K562 (cell line): ENCODE data around the gene PRPF8. TPM values are rescaled to one million over a fixed set of nuclear protein-coding genes. Genes with fewer than 3 reads are reported as not detected.

Source experiments
- ARID1B ChIP-seq: fragments of 450-650 bp; IDR thresholded peaks from 2 replicates; pipeline ENCODE4 v1.6.1; 2016; ENCODE audit warnings: antibody characterized with exemption, mild to moderate bottlenecking, inconsistent platforms
- CBX5 ChIP-seq: IDR thresholded peaks from 2 replicates; pipeline ENCODE4 v1.6.1; 2014; ENCODE audit warnings: low read depth, borderline replicate concordance
- CHCHD3 ChIP-seq: fragments of 250-450 bp; sonication (Bioruptor Pico); IDR thresholded peaks from 2 replicates; pipeline ENCODE4 v2.1.2; 2022; ENCODE audit warnings: mild to moderate bottlenecking
- CSDE1 ChIP-seq, 2 experiments: fragments of 450-650 bp; IDR thresholded peaks; 2 replicates each; pipeline ENCODE4 v1.6.1; 2016; ENCODE audit warnings: mild to moderate bottlenecking in 1 of 2
- CTBP1 ChIP-seq: fragments of 450-650 bp; IDR thresholded peaks from 2 replicates; pipeline ENCODE4 v1.6.1; 2016; ENCODE audit warnings: borderline replicate concordance
- ETV5 ChIP-seq: sonication (generic); formaldehyde crosslinking; IDR thresholded peaks from 2 replicates; pipeline ENCODE4 v1.4.0; 2020; ENCODE audit warnings: low read depth, mild to moderate bottlenecking, missing genetic modification reagents
- FOXP1 ChIP-seq: sonication (generic); formaldehyde crosslinking; IDR thresholded peaks from 2 replicates; pipeline ENCODE4 v1.8.0; 2022; ENCODE audit warnings: mild to moderate bottlenecking, missing genetic modification reagents
- GABPB1 ChIP-seq: sonication (generic); formaldehyde crosslinking; IDR thresholded peaks from 2 replicates; pipeline ENCODE4 v1.8.0; 2022; ENCODE audit warnings: mild to moderate bottlenecking, missing genetic modification reagents
- POLR2B ChIP-seq: fragments of 450-650 bp; IDR thresholded peaks from 2 replicates; pipeline ENCODE4 v1.6.1; 2018; ENCODE audit warnings: low read depth; ENCODE audit not compliant: partially characterized antibody
- RNF2 ChIP-seq: sonication (generic); IDR thresholded peaks from 2 replicates; pipeline ENCODE4 v1.6.1; 2016
- ZNF232 ChIP-seq: sonication (generic); formaldehyde crosslinking; IDR thresholded peaks from 2 replicates; pipeline ENCODE4 v1.8.0; 2022; ENCODE audit warnings: mild to moderate bottlenecking, missing genetic modification reagents
- polyA plus RNA-seq, 8 experiments: library from polyadenylated mRNA; depleted of rRNA in 4 of 8; stranded (reverse) in 5 of 8; unstranded in 3 of 8; fragments of >200 nt; fragmentation: Nextera tagmentation in 2 of 8; fragmentation: Illumina TruSeq in 1 of 8; extraction: Ambion mirVana in 2 of 8; extraction: Trizol in 1 of 8; gene quantifications; 2 replicates each; pipeline versions ENCODE4 v1.2.1 to v1.2.3, GENCODE V29; 2011 to 2014; ENCODE audit warnings: inconsistent platforms in 1 of 8, missing spikeins in 1 of 8
- total RNA-seq, 7 experiments: library from RNA; depleted of rRNA in 6 of 7; stranded (reverse); fragments of >200 nt in 6 of 7; fragmentation: Illumina TruSeq in 2 of 7; extraction: Trizol in 2 of 7; gene quantifications; 2 replicates each; pipeline versions ENCODE4 v1.2.1 to v1.2.3, GENCODE V29; 2011 to 2021; ENCODE audit warnings: low replicate concordance in 1 of 7
- TF ChIP-seq, protein P1 (sequence below): fragments of 150-350 bp; conservative IDR thresholded peaks from 2 replicates; pipeline ENCODE4 v1.6.1; 2014; ENCODE audit warnings: low read length
- TF ChIP-seq, protein P2 (sequence below): fragments of 250-450 bp; sonication (Bioruptor Pico); IDR thresholded peaks from 2 replicates; pipeline ENCODE4 v1.5.0; 2021; ENCODE audit warnings: mild to moderate bottlenecking, borderline replicate concordance
- TF ChIP-seq, protein P3 (sequence below): fragments of 250-450 bp; sonication (Bioruptor Pico); IDR thresholded peaks from 2 replicates; pipeline ENCODE4 v1.5.0; 2020; ENCODE audit warnings: mild to moderate bottlenecking, borderline replicate concordance
- TF ChIP-seq, protein P4 (sequence below): fragments of 250-450 bp; sonication (Bioruptor Pico); IDR thresholded peaks from 2 replicates; pipeline ENCODE4 v1.4.0; 2020; ENCODE audit warnings: mild to moderate bottlenecking, moderate library complexity
- TF ChIP-seq, protein P5 (sequence below): sonication (generic); formaldehyde crosslinking; IDR thresholded peaks from 2 replicates; pipeline ENCODE4 v1.8.1; 2023; ENCODE audit warnings: mild to moderate bottlenecking, missing genetic modification reagents

PRPF8 gene
- total and polyA plus RNA-seq, 9 of the 15 experiments (the other 6 are each of a cell fraction or from before 2014, with no cell fraction given): 64.3 to 294 (median 85.9) TPM

DNA sequence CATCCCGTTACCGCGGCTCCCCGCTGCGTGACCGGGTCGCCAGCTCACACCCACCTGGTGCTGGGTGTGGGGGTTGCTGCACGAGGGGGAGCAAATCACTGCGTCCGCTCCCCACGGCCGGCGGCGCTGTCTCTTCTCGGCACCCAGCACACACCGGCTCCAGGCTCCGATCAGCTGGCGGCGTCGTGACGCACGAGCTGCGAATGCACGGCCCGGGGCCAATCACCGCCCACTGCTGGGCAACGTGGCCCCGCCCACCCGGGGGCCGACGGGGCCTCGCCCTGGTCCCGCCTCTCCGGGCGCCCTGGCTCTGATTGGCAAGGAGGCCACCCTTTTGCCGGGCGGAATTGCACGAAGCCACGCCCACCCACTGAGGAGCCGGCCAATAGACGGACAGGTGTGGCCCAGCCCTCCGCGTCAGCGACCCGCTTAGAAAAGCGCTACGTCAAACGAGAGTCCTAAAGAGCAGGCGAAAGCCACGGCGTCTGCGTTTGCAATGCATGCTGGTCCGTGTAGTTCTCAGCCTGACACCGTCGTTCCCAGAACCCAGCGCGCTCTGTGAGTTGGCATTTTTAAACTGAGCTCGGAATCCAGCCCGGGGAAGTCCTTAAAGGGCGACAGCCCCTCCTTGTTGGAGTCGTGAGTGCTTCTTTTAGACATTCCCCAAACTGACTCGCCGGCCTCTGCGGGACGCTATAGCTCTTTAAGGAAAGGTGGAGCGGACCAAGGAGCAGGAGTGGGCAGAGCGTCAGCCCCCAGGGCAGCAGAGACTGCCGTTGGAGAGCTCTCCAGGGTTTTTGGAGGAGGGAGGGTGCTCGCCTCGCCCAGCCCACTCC, 31.6 kb upstream of the PRPF8 start (continued):
- TF ChIP-seq, protein P1, sequence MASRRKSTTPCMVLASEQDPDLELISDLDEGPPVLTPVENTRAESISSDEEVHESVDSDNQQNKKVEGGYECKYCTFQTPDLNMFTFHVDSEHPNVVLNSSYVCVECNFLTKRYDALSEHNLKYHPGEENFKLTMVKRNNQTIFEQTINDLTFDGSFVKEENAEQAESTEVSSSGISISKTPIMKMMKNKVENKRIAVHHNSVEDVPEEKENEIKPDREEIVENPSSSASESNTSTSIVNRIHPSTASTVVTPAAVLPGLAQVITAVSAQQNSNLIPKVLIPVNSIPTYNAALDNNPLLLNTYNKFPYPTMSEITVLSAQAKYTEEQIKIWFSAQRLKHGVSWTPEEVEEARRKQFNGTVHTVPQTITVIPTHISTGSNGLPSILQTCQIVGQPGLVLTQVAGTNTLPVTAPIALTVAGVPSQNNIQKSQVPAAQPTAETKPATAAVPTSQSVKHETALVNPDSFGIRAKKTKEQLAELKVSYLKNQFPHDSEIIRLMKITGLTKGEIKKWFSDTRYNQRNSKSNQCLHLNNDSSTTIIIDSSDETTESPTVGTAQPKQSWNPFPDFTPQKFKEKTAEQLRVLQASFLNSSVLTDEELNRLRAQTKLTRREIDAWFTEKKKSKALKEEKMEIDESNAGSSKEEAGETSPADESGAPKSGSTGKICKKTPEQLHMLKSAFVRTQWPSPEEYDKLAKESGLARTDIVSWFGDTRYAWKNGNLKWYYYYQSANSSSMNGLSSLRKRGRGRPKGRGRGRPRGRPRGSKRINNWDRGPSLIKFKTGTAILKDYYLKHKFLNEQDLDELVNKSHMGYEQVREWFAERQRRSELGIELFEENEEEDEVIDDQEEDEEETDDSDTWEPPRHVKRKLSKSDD: no peak
- TF ChIP-seq, protein P2, sequence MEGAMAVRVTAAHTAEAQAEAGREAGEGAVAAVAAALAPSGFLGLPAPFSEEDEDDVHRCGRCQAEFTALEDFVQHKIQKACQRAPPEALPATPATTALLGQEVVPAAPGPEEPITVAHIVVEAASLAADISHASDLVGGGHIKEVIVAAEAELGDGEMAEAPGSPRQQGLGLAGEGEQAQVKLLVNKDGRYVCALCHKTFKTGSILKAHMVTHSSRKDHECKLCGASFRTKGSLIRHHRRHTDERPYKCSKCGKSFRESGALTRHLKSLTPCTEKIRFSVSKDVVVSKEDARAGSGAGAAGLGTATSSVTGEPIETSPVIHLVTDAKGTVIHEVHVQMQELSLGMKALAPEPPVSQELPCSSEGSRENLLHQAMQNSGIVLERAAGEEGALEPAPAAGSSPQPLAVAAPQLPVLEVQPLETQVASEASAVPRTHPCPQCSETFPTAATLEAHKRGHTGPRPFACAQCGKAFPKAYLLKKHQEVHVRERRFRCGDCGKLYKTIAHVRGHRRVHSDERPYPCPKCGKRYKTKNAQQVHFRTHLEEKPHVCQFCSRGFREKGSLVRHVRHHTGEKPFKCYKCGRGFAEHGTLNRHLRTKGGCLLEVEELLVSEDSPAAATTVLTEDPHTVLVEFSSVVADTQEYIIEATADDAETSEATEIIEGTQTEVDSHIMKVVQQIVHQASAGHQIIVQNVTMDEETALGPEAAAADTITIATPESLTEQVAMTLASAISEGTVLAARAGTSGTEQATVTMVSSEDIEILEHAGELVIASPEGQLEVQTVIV (CRISPR knock-in tag): no peak
- TF ChIP-seq, protein P3, sequence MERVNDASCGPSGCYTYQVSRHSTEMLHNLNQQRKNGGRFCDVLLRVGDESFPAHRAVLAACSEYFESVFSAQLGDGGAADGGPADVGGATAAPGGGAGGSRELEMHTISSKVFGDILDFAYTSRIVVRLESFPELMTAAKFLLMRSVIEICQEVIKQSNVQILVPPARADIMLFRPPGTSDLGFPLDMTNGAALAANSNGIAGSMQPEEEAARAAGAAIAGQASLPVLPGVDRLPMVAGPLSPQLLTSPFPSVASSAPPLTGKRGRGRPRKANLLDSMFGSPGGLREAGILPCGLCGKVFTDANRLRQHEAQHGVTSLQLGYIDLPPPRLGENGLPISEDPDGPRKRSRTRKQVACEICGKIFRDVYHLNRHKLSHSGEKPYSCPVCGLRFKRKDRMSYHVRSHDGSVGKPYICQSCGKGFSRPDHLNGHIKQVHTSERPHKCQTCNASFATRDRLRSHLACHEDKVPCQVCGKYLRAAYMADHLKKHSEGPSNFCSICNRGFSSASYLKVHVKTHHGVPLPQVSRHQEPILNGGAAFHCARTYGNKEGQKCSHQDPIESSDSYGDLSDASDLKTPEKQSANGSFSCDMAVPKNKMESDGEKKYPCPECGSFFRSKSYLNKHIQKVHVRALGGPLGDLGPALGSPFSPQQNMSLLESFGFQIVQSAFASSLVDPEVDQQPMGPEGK (CRISPR knock-in tag): no peak
- TF ChIP-seq ZNF232 (CRISPR knock-in tag) (no peak), CBX5 (no peak), ARID1B (no peak), POLR2B (peak; percentile 71), RNF2 (no peak), ETV5 (CRISPR knock-in tag) (no peak; the same call in 1 of the 2 replicates), GABPB1 (peak; percentile 57), CTBP1 (no peak), CHCHD3 (no peak), CSDE1 (IDR thresholded peaks at IDR 0.05) (no peak; a peak in 1 of 4 replicates), FOXP1 (no peak)
- TF ChIP-seq, protein P4, sequence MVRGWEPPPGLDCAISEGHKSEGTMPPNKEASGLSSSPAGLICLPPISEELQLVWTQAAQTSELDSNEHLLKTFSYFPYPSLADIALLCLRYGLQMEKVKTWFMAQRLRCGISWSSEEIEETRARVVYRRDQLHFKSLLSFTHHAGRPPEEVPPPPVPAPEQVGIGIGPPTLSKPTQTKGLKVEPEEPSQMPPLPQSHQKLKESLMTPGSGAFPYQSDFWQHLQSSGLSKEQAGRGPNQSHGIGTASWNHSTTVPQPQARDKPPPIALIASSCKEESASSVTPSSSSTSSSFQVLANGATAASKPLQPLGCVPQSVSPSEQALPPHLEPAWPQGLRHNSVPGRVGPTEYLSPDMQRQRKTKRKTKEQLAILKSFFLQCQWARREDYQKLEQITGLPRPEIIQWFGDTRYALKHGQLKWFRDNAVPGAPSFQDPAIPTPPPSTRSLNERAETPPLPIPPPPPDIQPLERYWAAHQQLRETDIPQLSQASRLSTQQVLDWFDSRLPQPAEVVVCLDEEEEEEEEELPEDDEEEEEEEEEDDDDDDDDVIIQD (CRISPR knock-in tag): no peak
- TF ChIP-seq, protein P5, sequence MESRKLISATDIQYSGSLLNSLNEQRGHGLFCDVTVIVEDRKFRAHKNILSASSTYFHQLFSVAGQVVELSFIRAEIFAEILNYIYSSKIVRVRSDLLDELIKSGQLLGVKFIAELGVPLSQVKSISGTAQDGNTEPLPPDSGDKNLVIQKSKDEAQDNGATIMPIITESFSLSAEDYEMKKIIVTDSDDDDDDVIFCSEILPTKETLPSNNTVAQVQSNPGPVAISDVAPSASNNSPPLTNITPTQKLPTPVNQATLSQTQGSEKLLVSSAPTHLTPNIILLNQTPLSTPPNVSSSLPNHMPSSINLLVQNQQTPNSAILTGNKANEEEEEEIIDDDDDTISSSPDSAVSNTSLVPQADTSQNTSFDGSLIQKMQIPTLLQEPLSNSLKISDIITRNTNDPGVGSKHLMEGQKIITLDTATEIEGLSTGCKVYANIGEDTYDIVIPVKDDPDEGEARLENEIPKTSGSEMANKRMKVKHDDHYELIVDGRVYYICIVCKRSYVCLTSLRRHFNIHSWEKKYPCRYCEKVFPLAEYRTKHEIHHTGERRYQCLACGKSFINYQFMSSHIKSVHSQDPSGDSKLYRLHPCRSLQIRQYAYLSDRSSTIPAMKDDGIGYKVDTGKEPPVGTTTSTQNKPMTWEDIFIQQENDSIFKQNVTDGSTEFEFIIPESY (CRISPR knock-in tag): no peak
